Measurements from ENCODE around the gene FHL2. TPM values are rescaled to one million over a fixed set of nuclear protein-coding genes. Genes with fewer than 3 reads are reported as not detected.

FHL2 gene
- total and polyA plus RNA-seq, 9 of the 15 experiments (the other 6 are each of a cell fraction or from before 2014, with no cell fraction given): 7.5 to 33.1 (median 23.9) TPM

- no peak for DNase-seq (ENCODE audit: extremely low read depth in 1 of 4, low spot score in 3 of 4)
- Histone ChIP-seq H3K36me3 (ENCODE audit: control insufficient read depth, insufficient read depth, low read length) (no peaks in the 10 kb centered on the region), H2AFZ (ENCODE audit: low read depth, low read length) (peak overlapping the region; percentile 98), H3K79me2 (ENCODE audit: control insufficient read depth, insufficient read depth, low read length) (peaks cover 10% of the 10 kb centered on the region), H3K27me3 (ENCODE audit: control insufficient read depth in 2 of 2, insufficient read depth in 2 of 2, low read length in 2 of 2) (no peaks in the 10 kb centered on the region), H3K4me3 (no peak overlapping the region), H3K9ac (ENCODE audit: insufficient read depth in 1 of 2, low read depth in 2 of 2, low read length in 2 of 2) (peak overlapping the region in 1 of 2 experiments; percentile 44; a peak in 1 of 4 replicates), H3K4me1 (replicated peaks in 1 of 2; ENCODE audit: control insufficient read depth in 2 of 2, insufficient read depth in 2 of 2, low read length in 2 of 2) (peaks cover 15 to 19% of the 10 kb centered on the region in 2 experiments), H3K9me1 (ENCODE audit: control insufficient read depth, insufficient read depth, low read length) (no peaks in the 10 kb centered on the region), H3K9me3 (replicated peaks; ENCODE audit: control insufficient read depth, insufficient read depth, low read depth, low read length) (no peaks in the 10 kb centered on the region), H3K27ac (ENCODE audit: extremely low read depth, low read depth, low read length) (no peak overlapping the region), H4K20me1 (replicated peaks; ENCODE audit: control insufficient read depth, insufficient read depth, low read length) (no peaks in the 10 kb centered on the region), H3K4me2 (ENCODE audit: insufficient read depth, low read length) (no peak overlapping the region)
- no peak for FAIRE-seq
- ChIA-PET POLR2A (no interaction called here), CTCF (ENCODE audit: low intra/inter-chr PET ratio) (no interaction called here)
- BruUV-seq (replicated peaks): no TSS peak
- TF ChIP-seq ZFP36 (IDR thresholded peaks at IDR 0.05; ENCODE audit: low read depth, low read length, partially characterized antibody): no peak
- 0 out of 2 replicates have a peak, but pooled peaks have one; percentile 42 for TF ChIP-seq SMARCA5 (IDR thresholded peaks at IDR 0.05)
- peak; percentile 46; the same call in 1 of the 2 replicates for TF ChIP-seq HDAC2 (IDR thresholded peaks at IDR 0.05)
- peak in 1 of 2 experiments; percentile 38; a peak in 1 of 4 replicates for TF ChIP-seq RCOR1 (IDR thresholded peaks at IDR 0.05; ENCODE audit: borderline replicate concordance in 1 of 2, low read depth in 2 of 2, low read length in 2 of 2)
- TF ChIP-seq CBX3 (IDR thresholded peaks at IDR 0.05; ENCODE audit: borderline replicate concordance in 1 of 2, low read length in 2 of 2): peak in 1 of 2 experiments; percentile 64; a peak in 2 of 3 replicates
- TF ChIP-seq CHD4 (IDR thresholded peaks at IDR 0.05; ENCODE audit: insufficient read depth, insufficient replicate concordance, low read depth, low read length, poor library complexity, severe bottlenecking): peak; percentile 83
- peak; percentile 95 for TF ChIP-seq RBM25 (IDR thresholded peaks at IDR 0.05; ENCODE audit: low read depth, low read length, severe bottlenecking)
- no peak for TF ChIP-seq HLTF (IDR thresholded peaks at IDR 0.05)
- peak; percentile 93 for TF ChIP-seq BCOR (IDR thresholded peaks at IDR 0.05)
- TF ChIP-seq KDM1A (IDR thresholded peaks at IDR 0.05): peak; percentile 71 to 77
- no peak for TF ChIP-seq POLR3A (IDR thresholded peaks at IDR 0.05; ENCODE audit: borderline replicate concordance, extremely low read depth, insufficient read depth, insufficient read length)
- TF ChIP-seq ADNP (tag; IDR thresholded peaks at IDR 0.05): 0 out of 2 replicates have a peak, but pooled peaks have one; percentile 46
- intact Hi-C loops (cut with micrococcal nuclease) (no loop called here), in situ Hi-C loops (cut with MboI) (no loop called here)
- 83% methylated on average over 2 of the region's 2 CpGs for WGBS (ENCODE audit: insufficient coverage, low coverage, missing lambda C conversion rate)
- ATAC-seq: no peak
These were observed 4.0 kb upstream of the FHL2 start for GRCh38 chr2:105402809-105403208.
